Neural progenitor cell (in vitro differentiated cells): ENCODE results near the gene FPR2. TPM values are rescaled to one million over a fixed set of nuclear protein-coding genes. Genes with fewer than 3 reads are reported as not detected.

ENCODE experiments used
- DNase-seq: peaks from one replicate; pipeline ENCODE4 v3.0.0-alpha.2; 2016; ENCODE audit warnings: low spot score
- H2AFZ ChIP-seq: fragments of 200-600 bp; sonication (generic); replicated peaks from 2 replicates; pipeline ENCODE4 v1.6.1; 2016; ENCODE audit warnings: antibody characterized with exemption
- H3F3A ChIP-seq: fragments of 200-600 bp; sonication (generic); 2 replicates; pipeline ENCODE4 v1.6.1; 2016; ENCODE audit warnings: antibody characterized with exemption, low read depth
- H3K27ac ChIP-seq: fragments of 200-600 bp; sonication (generic); 2 replicates; pipeline ENCODE4 v1.5.1; 2016; ENCODE audit warnings: mild to moderate bottlenecking
- H3K27me3 ChIP-seq: fragments of 200-600 bp; sonication (generic); 2 replicates; pipeline ENCODE4 v1.6.1; 2016; ENCODE audit warnings: mild to moderate bottlenecking, moderate library complexity
- H3K36me3 ChIP-seq: fragments of 200-600 bp; sonication (generic); 2 replicates; pipeline ENCODE4 v1.5.1; 2016
- H3K4me1 ChIP-seq: fragments of 200-600 bp; sonication (generic); 2 replicates; pipeline ENCODE4 v1.6.1; 2016; ENCODE audit warnings: mixed run types
- H3K4me2 ChIP-seq: fragments of 200-600 bp; sonication (generic); 2 replicates; pipeline ENCODE4 v1.6.1; 2016
- H3K4me3 ChIP-seq: fragments of 200-600 bp; sonication (generic); 2 replicates; pipeline ENCODE4 v1.5.1; 2016
- H3K79me2 ChIP-seq: fragments of 200-600 bp; sonication (generic); 2 replicates; pipeline ENCODE4 v1.6.1; 2016; ENCODE audit warnings: low read depth
- H3K9ac ChIP-seq: fragments of 200-600 bp; sonication (generic); 2 replicates; pipeline ENCODE4 v1.6.1; 2016
- H3K9me3 ChIP-seq: fragments of 200-600 bp; sonication (generic); 2 replicates; pipeline ENCODE4 v1.5.1; 2016; ENCODE audit warnings: low read depth
- H4K20me1 ChIP-seq: fragments of 200-600 bp; sonication (generic); 2 replicates; pipeline ENCODE4 v1.6.1; 2016; ENCODE audit warnings: low read depth
- H3K27ac Mint-ChIP-seq: 3 replicates; pipeline ENCODE4 v1.8.0; 2021; ENCODE audit warnings: mixed read lengths
- H3K27me3 Mint-ChIP-seq: 2 replicates; pipeline ENCODE4 v1.8.0; 2022; ENCODE audit warnings: low read depth, mild to moderate bottlenecking, inconsistent platforms, moderate library complexity, mixed read lengths; ENCODE audit not compliant: insufficient read depth
- H3K36me3 Mint-ChIP-seq: 3 replicates; pipeline ENCODE4 v1.8.0; 2021; ENCODE audit warnings: mixed read lengths
- H3K4me1 Mint-ChIP-seq: 3 replicates; pipeline ENCODE4 v1.8.0; 2021; ENCODE audit warnings: mixed read lengths
- H3K4me3 Mint-ChIP-seq: 3 replicates; pipeline ENCODE4 v1.8.0; 2021; ENCODE audit warnings: mild to moderate bottlenecking, moderate library complexity, mixed read lengths
- H3K9me3 Mint-ChIP-seq: 3 replicates; pipeline ENCODE4 v1.8.0; 2020; ENCODE audit warnings: mixed read lengths
- EZH2 ChIP-seq: fragments of 200-600 bp; sonication (generic); IDR thresholded peaks from 2 replicates; pipeline ENCODE4 v1.6.1; 2017; ENCODE audit warnings: antibody characterized with exemption, mild to moderate bottlenecking, moderate library complexity
- EZH2phosphoT487 ChIP-seq: fragments of 200-600 bp; sonication (generic); IDR thresholded peaks from 2 replicates; pipeline ENCODE4 v1.6.1; 2017; ENCODE audit warnings: antibody characterized with exemption
- total RNA-seq: library from RNA; depleted of rRNA; stranded (reverse); fragments of >200 nt; gene quantifications from 2 replicates; pipeline ENCODE4 v1.2.3, GENCODE V29; 2015; ENCODE audit warnings: low replicate concordance
- TF ChIP-seq, protein P1 (sequence below): fragments of 200-600 bp; sonication (generic); IDR thresholded peaks from 2 replicates; pipeline ENCODE4 v1.5.1; 2017; ENCODE audit warnings: antibody characterized with exemption, mild to moderate bottlenecking

Gene FPR2
- total RNA-seq, 1 donor from 2014 or later, result not detected

DNA sequence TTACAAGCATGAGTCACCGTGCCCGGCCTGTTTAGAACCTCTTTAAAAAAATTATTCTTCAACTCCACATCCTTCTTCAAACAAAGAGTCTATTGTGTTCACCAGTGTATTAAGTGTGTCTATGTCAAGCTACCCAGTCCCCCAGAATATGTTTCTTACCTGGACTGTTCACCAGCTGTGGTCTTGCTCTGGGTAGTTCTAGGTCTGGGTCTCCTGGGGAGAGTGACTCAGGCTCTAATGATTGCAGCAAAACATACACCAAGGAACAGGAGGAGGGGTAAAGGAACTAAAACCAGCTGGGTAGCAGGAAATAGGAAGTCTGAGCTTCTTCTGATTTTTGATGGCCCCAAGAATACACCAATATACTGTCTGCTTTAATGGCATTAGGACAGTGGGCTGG, 9.3 kb upstream of the FPR2 start, which contains the start of gene FPR1:
Gene FPR1 (minus strand): TSS at position 224 of the 400 bp plus-strand sequence. CDS start 4,884 bp downstream, outside the sequence.
- Mint-ChIP-seq H3K4me3 (no peak within 1 kb of the TSS), H3K9me3 (peaks cover 21% of the 10 kb centered on the region), H3K4me1 (no peaks in the 10 kb centered on the region), H3K27ac (no peak within 1 kb of the TSS), H3K36me3 (no peaks in the 10 kb centered on the region), H3K27me3 (peaks cover 2% of the 10 kb centered on the region)
- H3K9ac ChIP-seq, result no peak within 1 kb of the TSS
- DNase-seq, result no peak
- H2AFZ ChIP-seq, result no peak within 1 kb of the TSS
- H4K20me1 ChIP-seq, result no peaks in the 10 kb centered on the region
- H3K27ac ChIP-seq, result no peak within 1 kb of the TSS
- no peaks in the 10 kb centered on the region for H3K9me3 ChIP-seq
- no peak within 1 kb of the TSS for H3K4me3 ChIP-seq
- H3F3A ChIP-seq, result no peaks in the 10 kb centered on the region
- no peak within 1 kb of the TSS for H3K4me2 ChIP-seq
- H3K79me2 ChIP-seq, result no peaks in the 10 kb centered on the region
- no peaks in the 10 kb centered on the region for H3K27me3 ChIP-seq
- no peaks in the 10 kb centered on the region for H3K4me1 ChIP-seq
- H3K36me3 ChIP-seq, result no peaks in the 10 kb centered on the region
- no peak for TF ChIP-seq EZH2
- TF ChIP-seq, protein P1, sequence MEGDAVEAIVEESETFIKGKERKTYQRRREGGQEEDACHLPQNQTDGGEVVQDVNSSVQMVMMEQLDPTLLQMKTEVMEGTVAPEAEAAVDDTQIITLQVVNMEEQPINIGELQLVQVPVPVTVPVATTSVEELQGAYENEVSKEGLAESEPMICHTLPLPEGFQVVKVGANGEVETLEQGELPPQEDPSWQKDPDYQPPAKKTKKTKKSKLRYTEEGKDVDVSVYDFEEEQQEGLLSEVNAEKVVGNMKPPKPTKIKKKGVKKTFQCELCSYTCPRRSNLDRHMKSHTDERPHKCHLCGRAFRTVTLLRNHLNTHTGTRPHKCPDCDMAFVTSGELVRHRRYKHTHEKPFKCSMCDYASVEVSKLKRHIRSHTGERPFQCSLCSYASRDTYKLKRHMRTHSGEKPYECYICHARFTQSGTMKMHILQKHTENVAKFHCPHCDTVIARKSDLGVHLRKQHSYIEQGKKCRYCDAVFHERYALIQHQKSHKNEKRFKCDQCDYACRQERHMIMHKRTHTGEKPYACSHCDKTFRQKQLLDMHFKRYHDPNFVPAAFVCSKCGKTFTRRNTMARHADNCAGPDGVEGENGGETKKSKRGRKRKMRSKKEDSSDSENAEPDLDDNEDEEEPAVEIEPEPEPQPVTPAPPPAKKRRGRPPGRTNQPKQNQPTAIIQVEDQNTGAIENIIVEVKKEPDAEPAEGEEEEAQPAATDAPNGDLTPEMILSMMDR, result no peak
- TF ChIP-seq EZH2phosphoT487, result no peak

DNA sequence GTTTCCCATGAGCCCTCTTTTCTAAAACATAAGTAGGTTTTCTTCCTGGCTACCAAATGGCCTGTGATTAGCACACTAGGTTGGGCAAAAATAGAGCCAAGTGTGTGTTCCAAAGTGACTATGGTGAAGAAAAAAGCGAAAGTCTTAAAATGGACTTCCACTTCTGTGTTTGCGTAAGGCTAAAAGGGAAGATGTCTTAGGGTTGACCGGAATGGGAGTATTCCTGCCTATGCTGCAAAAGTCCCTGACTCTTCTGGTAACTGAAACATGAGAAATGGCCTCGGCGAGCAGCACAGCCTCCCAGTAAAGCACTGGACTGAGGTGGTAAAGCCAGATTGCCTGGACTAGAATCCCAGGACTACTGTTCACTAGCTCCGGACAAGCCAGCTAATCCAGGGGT, 6.9 kb upstream of the FPR2 start:
- Mint-ChIP-seq H3K4me1 (no peaks in the 10 kb centered on the region), H3K9me3 (peaks cover 11% of the 10 kb centered on the region)
- no peak for TF ChIP-seq EZH2phosphoT487

DNA sequence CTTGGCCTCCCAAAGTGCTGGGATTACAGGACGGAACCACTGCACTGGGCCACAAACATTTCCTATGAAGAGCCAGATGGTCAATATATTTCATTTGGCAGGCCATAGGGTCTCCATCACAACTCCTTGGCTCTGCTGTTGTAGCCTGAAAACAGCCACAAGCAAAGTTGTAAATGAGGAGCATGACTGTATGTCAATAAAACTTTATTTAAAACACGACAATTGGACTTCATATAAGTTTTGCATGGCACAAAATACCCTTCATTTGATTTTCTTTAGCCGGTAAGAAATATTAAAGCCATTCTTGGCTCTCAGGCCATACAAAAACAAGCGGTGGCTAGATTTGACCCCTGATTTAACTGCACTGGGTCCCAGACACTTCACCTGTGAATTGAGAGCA, 6.2 kb upstream of the FPR2 start:
- H3K4me3 Mint-ChIP-seq, result no peak overlapping the region
- Histone ChIP-seq H4K20me1 (no peaks in the 10 kb centered on the region), H3K79me2 (no peaks in the 10 kb centered on the region), H3K9me3 (no peaks in the 10 kb centered on the region), H3K4me3 (no peak overlapping the region), H3K27me3 (no peaks in the 10 kb centered on the region), H3K9ac (no peak overlapping the region), H3K4me2 (no peak overlapping the region), H3K36me3 (no peaks in the 10 kb centered on the region), H3K4me1 (no peaks in the 10 kb centered on the region), H3F3A (no peaks in the 10 kb centered on the region), H3K27ac (no peak overlapping the region), H2AFZ (no peak overlapping the region)
- H3K9me3 Mint-ChIP-seq, result peaks cover 8% of the 10 kb centered on the region
- H3K27ac Mint-ChIP-seq, result no peak overlapping the region
- peaks cover 2% of the 10 kb centered on the region for H3K27me3 Mint-ChIP-seq
- no peaks in the 10 kb centered on the region for H3K36me3 Mint-ChIP-seq
- no peak for DNase-seq
- no peaks in the 10 kb centered on the region for H3K4me1 Mint-ChIP-seq
- TF ChIP-seq, protein P1, result no peak
- TF ChIP-seq EZH2phosphoT487 (no peak), EZH2 (no peak)

More for the DNA sequence above, 6.9 kb upstream of the FPR2 start:
- Histone ChIP-seq H3K27ac (no peak overlapping the region), H3K9ac (no peak overlapping the region), H3K4me3 (no peak overlapping the region), H3K79me2 (no peaks in the 10 kb centered on the region), H3F3A (no peaks in the 10 kb centered on the region), H3K36me3 (no peaks in the 10 kb centered on the region), H2AFZ (no peak overlapping the region), H3K4me1 (no peaks in the 10 kb centered on the region), H3K9me3 (no peaks in the 10 kb centered on the region), H4K20me1 (no peaks in the 10 kb centered on the region), H3K27me3 (no peaks in the 10 kb centered on the region), H3K4me2 (no peak overlapping the region)
- no peak for DNase-seq
- peaks cover 2% of the 10 kb centered on the region for H3K27me3 Mint-ChIP-seq
- no peaks in the 10 kb centered on the region for H3K36me3 Mint-ChIP-seq
- H3K4me3 Mint-ChIP-seq, result no peak overlapping the region
- no peak overlapping the region for H3K27ac Mint-ChIP-seq

DNA sequence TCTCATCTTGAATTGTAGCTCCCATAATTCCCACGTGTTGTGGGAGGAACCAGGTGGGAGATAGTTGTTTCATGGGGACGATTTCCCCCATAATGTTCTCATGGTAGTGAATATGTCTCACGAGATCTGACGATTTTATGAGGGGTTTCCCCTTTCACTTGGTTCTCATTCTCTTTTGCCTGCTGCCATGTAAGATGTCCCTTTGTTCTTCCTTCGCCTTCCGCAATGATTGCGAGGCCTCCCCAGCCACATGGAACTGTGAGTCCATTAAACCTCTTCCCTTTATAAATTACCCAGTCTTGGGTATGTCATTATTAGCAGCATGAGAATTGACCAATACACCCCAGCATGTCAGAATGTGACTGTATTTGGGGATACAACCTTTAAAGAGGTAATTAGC, 5.4 kb upstream of the FPR2 start:
- Mint-ChIP-seq H3K27me3 (peaks cover 2% of the 10 kb centered on the region), H3K4me1 (no peaks in the 10 kb centered on the region), H3K36me3 (no peaks in the 10 kb centered on the region), H3K4me3 (no peak overlapping the region), H3K9me3 (peaks cover 8% of the 10 kb centered on the region), H3K27ac (no peak overlapping the region)
- Histone ChIP-seq H3K4me2 (no peak overlapping the region), H3K4me3 (no peak overlapping the region), H3F3A (no peaks in the 10 kb centered on the region), H3K4me1 (no peaks in the 10 kb centered on the region), H3K9ac (no peak overlapping the region), H3K36me3 (no peaks in the 10 kb centered on the region), H3K79me2 (no peaks in the 10 kb centered on the region), H4K20me1 (no peaks in the 10 kb centered on the region), H2AFZ (no peak overlapping the region), H3K9me3 (no peaks in the 10 kb centered on the region), H3K27me3 (no peaks in the 10 kb centered on the region), H3K27ac (no peak overlapping the region)
- DNase-seq, result no peak
- no peak for TF ChIP-seq EZH2phosphoT487
- TF ChIP-seq EZH2, result no peak
- TF ChIP-seq, protein P1, result no peak
